ENCODE measurements around the gene TWF2.

- TF ChIP-seq CTCF (IDR thresholded peaks at IDR 0.05) (no peak), ZFX (IDR thresholded peaks at IDR 0.05; ENCODE audit: borderline replicate concordance) (no peak)
Measured at GRCh38 chr3:52230461-52230860, 8.5 kb downstream of the TWF2 start.
